ENCODE measurements around the gene MMP19. TPM values are rescaled to one million over a fixed set of nuclear protein-coding genes. Genes with fewer than 3 reads are reported as not detected.

Gene MMP19
- total RNA-seq, 1 experiment from 2014 or later: 0.04 TPM

DNA sequence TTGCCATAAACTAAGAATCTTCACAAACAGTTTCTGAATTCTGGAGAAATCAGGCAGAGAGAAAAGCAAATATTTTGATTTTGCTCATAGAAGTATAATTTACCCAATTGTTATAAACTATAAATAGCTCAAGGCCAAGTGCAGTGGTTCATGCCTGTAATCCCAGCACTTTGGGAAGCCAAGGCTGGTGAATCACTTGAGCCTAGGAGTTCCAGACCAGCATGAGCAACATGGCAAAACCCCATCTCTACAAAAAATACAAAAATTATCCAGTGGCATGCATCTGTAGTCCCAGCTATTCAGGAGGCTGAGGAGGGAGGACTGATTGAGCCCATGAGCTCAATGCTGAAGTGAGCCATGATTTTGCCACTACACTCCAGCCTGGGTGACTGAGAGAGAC lies 19.6 kb upstream of the MMP19 start:
- ATAC-seq (no peak), DNase-seq (no peak)
- H2AFZ ChIP-seq (ENCODE audit: low read length): no peak overlapping the region
- no peaks in the 10 kb centered on the region for H3F3A ChIP-seq (ENCODE audit: low read length, unreplicated experiment)
- BruUV-seq (replicated peaks): no TSS peak
- no peak overlapping the region for H3K4me3 ChIP-seq (ENCODE audit: low read length)
- no peaks in the 10 kb centered on the region for H3K9me2 ChIP-seq (replicated peaks; ENCODE audit: low read length)
- no peaks in the 10 kb centered on the region for H3K79me2 ChIP-seq (ENCODE audit: low read length)
- TF ChIP-seq EZH2phosphoT487 (IDR thresholded peaks at IDR 0.05; ENCODE audit: borderline replicate concordance, low read length): no peak
- POLR2A ChIA-PET (ENCODE audit: unreplicated experiment): no interaction called here
- no peaks in the 10 kb centered on the region for H4K20me1 ChIP-seq (ENCODE audit: low read length)
- no peaks in the 10 kb centered on the region for H3K4me1 ChIP-seq (ENCODE audit: insufficient read depth, low read length)
- no peaks in the 10 kb centered on the region for H3K36me3 ChIP-seq (ENCODE audit: low read depth, low read length)
- 0 out of 2 replicates have a peak, but pooled peaks cover 4% of the 10 kb centered on the region for H3K9me3 ChIP-seq (ENCODE audit: low read length)
- no peak overlapping the region for H3K9ac ChIP-seq (ENCODE audit: low read length)
- H3K27ac ChIP-seq (ENCODE audit: low read length): no peak overlapping the region
- no peaks in the 10 kb centered on the region for H3K27me3 ChIP-seq (ENCODE audit: low read length)
- intact Hi-C loops (cut with micrococcal nuclease): no loop called here
- no peak overlapping the region for H3K4me2 ChIP-seq (ENCODE audit: low read length)
- CTCF ChIA-PET: no interaction called here

- POLR2A ChIA-PET (ENCODE audit: unreplicated experiment): no interaction called here
Observed at GRCh38 chr12:55861871-55862270, 19.1 kb upstream of the MMP19 start.

DNA sequence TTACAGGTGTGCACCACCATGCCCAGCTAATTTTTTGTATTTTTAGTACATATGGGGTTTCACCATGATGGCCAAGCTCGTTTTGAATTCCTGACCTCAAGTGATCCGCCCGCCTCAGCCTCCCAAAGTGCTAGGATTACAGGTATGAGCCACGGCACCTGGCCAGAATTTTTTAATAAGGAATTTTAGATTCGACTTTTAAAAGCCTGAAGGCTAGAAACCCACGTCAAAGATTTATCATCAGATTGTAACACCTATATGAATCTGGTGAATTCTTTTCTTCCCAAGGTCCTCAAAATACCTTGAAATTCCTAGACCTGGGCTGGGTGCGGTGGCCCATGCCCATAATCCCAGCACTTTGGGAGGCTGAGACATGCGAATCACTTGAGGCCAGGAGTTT lies 18.7 kb upstream of the MMP19 start:
- H4K20me1 ChIP-seq (ENCODE audit: low read length): no peaks in the 10 kb centered on the region
- intact Hi-C loops (cut with micrococcal nuclease): no loop called here
- TF ChIP-seq EZH2phosphoT487 (IDR thresholded peaks at IDR 0.05; ENCODE audit: borderline replicate concordance, low read length): no peak
- TF ChIP-seq, protein P1, sequence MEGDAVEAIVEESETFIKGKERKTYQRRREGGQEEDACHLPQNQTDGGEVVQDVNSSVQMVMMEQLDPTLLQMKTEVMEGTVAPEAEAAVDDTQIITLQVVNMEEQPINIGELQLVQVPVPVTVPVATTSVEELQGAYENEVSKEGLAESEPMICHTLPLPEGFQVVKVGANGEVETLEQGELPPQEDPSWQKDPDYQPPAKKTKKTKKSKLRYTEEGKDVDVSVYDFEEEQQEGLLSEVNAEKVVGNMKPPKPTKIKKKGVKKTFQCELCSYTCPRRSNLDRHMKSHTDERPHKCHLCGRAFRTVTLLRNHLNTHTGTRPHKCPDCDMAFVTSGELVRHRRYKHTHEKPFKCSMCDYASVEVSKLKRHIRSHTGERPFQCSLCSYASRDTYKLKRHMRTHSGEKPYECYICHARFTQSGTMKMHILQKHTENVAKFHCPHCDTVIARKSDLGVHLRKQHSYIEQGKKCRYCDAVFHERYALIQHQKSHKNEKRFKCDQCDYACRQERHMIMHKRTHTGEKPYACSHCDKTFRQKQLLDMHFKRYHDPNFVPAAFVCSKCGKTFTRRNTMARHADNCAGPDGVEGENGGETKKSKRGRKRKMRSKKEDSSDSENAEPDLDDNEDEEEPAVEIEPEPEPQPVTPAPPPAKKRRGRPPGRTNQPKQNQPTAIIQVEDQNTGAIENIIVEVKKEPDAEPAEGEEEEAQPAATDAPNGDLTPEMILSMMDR (conservative IDR thresholded peaks at IDR 0.05; ENCODE audit: low read depth, low read length): no peak
- TF ChIP-seq EZH2 (IDR thresholded peaks at IDR 0.05; ENCODE audit: low read length, unreplicated experiment): no peak
- H3K4me2 ChIP-seq (ENCODE audit: low read length): no peak overlapping the region
- ATAC-seq: no peak
- no peaks in the 10 kb centered on the region for H3K36me3 ChIP-seq (ENCODE audit: low read depth, low read length)
- H2AFZ ChIP-seq (ENCODE audit: low read length): no peak overlapping the region
- DNase-seq: no peak
- POLR2A ChIA-PET (ENCODE audit: unreplicated experiment): no interaction called here
- H3K79me2 ChIP-seq (ENCODE audit: low read length): no peaks in the 10 kb centered on the region
- BruUV-seq (replicated peaks): no TSS peak
- no peaks in the 10 kb centered on the region for H3K4me1 ChIP-seq (ENCODE audit: insufficient read depth, low read length)
- 0 out of 2 replicates have a peak, but pooled peaks cover 4% of the 10 kb centered on the region for H3K9me3 ChIP-seq (ENCODE audit: low read length)
- H3F3A ChIP-seq (ENCODE audit: low read length, unreplicated experiment): no peaks in the 10 kb centered on the region
- no peak overlapping the region for H3K4me3 ChIP-seq (ENCODE audit: low read length)
- H3K27ac ChIP-seq (ENCODE audit: low read length): no peak overlapping the region
- no peak overlapping the region for H3K9ac ChIP-seq (ENCODE audit: low read length)
- no peaks in the 10 kb centered on the region for H3K9me2 ChIP-seq (replicated peaks; ENCODE audit: low read length)
- H3K27me3 ChIP-seq (ENCODE audit: low read length): no peaks in the 10 kb centered on the region
- CTCF ChIA-PET: interaction anchor here (0.6 kb wide), 1 partner anchor 155 kb away, joined by 6 read pairs; no protein-coding TSS in a partner anchor

More at GRCh38 chr12:55861871-55862270, 19.1 kb upstream of the MMP19 start:
- ATAC-seq (no peak), DNase-seq (no peak)
- CTCF ChIA-PET: no interaction called here
- Histone ChIP-seq H3K4me1 (ENCODE audit: insufficient read depth, low read length) (no peaks in the 10 kb centered on the region), H3K79me2 (ENCODE audit: low read length) (no peaks in the 10 kb centered on the region), H2AFZ (ENCODE audit: low read length) (no peak overlapping the region), H3K4me3 (ENCODE audit: low read length) (no peak overlapping the region), H3F3A (ENCODE audit: low read length, unreplicated experiment) (no peaks in the 10 kb centered on the region), H3K9me2 (replicated peaks; ENCODE audit: low read length) (no peaks in the 10 kb centered on the region), H3K4me2 (ENCODE audit: low read length) (no peak overlapping the region), H3K9ac (ENCODE audit: low read length) (no peak overlapping the region), H3K27ac (ENCODE audit: low read length) (no peak overlapping the region), H3K9me3 (ENCODE audit: low read length) (0 out of 2 replicates have a peak, but pooled peaks cover 4% of the 10 kb centered on the region), H3K27me3 (ENCODE audit: low read length) (no peaks in the 10 kb centered on the region), H3K36me3 (ENCODE audit: low read depth, low read length) (no peaks in the 10 kb centered on the region), H4K20me1 (ENCODE audit: low read length) (no peaks in the 10 kb centered on the region)
- BruUV-seq (replicated peaks): no TSS peak
- intact Hi-C loops (cut with micrococcal nuclease): no loop called here
- TF ChIP-seq EZH2 (IDR thresholded peaks at IDR 0.05; ENCODE audit: low read length, unreplicated experiment): no peak
- no peak for TF ChIP-seq EZH2phosphoT487 (IDR thresholded peaks at IDR 0.05; ENCODE audit: borderline replicate concordance, low read length)
- TF ChIP-seq, protein P1 (conservative IDR thresholded peaks at IDR 0.05; ENCODE audit: low read depth, low read length): no peak
